ENCODE measurements around the gene MYO19.

DNA sequence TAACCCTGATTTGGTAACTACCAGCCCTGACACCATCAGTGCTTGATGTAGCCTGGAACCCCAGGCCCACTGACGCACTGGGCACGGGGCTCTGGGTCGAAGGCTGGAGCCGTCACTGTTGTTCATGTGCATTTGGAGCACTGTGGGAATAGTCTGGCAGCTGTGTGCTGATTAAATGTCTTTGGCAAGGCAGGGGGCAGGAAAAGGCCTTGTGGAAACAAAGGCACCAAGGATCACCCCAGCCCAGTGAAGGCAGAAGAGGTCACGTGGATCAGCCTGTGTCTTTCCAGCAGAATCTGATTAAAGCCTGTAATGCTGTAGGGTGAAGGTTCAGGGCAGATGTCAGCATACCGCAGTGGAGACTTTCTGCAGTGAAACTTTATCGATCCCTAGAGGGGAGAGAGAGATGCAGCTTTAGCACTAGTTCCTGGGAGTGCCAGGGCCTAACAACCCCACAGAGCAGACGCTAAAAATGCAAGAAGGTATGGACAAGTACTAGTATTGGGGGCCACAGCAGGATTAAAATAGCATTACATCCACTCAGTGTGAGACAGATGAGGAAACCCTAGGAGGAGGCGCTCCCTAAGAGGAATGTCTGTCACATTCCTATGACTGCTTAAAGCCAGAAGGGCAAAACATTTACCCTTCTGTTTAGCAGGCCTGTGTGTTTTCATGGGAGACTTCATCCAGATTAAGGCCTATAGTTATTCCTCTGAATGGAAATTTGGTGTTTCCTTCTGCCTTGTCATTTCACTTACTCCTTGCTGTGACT, 38.5 kb downstream of the MYO19 start:
- TF ChIP-seq, protein P1, sequence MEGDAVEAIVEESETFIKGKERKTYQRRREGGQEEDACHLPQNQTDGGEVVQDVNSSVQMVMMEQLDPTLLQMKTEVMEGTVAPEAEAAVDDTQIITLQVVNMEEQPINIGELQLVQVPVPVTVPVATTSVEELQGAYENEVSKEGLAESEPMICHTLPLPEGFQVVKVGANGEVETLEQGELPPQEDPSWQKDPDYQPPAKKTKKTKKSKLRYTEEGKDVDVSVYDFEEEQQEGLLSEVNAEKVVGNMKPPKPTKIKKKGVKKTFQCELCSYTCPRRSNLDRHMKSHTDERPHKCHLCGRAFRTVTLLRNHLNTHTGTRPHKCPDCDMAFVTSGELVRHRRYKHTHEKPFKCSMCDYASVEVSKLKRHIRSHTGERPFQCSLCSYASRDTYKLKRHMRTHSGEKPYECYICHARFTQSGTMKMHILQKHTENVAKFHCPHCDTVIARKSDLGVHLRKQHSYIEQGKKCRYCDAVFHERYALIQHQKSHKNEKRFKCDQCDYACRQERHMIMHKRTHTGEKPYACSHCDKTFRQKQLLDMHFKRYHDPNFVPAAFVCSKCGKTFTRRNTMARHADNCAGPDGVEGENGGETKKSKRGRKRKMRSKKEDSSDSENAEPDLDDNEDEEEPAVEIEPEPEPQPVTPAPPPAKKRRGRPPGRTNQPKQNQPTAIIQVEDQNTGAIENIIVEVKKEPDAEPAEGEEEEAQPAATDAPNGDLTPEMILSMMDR (IDR thresholded peaks at IDR 0.05), result no peak
- no peak for TF ChIP-seq EP300 (IDR thresholded peaks at IDR 0.05)

All from stomach (tissue), 4 donors.